Subcutaneous adipose tissue (tissue), 4 donors: ENCODE results near the gene ZNF584. TPM values are rescaled to one million over a fixed set of nuclear protein-coding genes. Genes with fewer than 3 reads are reported as not detected.

Experiments used
- total RNA-seq, 4 donors: library from RNA; depleted of rRNA; stranded (reverse); fragments of >200 nt; gene quantifications; one replicate each; pipeline ENCODE4 v1.1.0, GENCODE V29; 2016
- TF ChIP-seq, protein P1 (sequence below): fragments of 450-650 bp; IDR thresholded peaks from one replicate; pipeline ENCODE4 v1.5.1; 2016; ENCODE audit warnings: low read depth, mild to moderate bottlenecking, control low read depth, antibody characterized with exemption, moderate library complexity

The ZNF584 gene
- total RNA-seq, 4 donors from 2014 or later, result 4.7 to 9.5 (median 8.4) TPM

DNA sequence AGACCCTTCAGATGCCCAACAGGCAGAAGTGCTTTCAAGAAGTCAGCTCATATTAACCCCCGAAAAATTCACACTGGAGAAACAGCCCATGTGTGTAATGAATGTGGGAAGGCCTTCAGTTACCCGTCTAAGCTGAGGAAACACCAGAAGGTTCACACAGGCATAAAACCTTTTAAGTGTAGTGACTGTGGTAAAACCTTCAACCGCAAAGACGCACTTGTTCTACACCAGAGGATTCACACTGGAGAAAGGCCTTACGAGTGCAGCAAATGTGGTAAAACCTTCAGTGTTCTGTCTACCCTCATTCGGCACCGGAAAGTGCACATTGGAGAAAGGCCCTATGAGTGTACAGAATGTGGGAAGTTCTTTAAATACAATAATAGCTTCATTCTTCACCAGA lies 8.6 kb downstream of the ZNF584 start:
- TF ChIP-seq, protein P1, sequence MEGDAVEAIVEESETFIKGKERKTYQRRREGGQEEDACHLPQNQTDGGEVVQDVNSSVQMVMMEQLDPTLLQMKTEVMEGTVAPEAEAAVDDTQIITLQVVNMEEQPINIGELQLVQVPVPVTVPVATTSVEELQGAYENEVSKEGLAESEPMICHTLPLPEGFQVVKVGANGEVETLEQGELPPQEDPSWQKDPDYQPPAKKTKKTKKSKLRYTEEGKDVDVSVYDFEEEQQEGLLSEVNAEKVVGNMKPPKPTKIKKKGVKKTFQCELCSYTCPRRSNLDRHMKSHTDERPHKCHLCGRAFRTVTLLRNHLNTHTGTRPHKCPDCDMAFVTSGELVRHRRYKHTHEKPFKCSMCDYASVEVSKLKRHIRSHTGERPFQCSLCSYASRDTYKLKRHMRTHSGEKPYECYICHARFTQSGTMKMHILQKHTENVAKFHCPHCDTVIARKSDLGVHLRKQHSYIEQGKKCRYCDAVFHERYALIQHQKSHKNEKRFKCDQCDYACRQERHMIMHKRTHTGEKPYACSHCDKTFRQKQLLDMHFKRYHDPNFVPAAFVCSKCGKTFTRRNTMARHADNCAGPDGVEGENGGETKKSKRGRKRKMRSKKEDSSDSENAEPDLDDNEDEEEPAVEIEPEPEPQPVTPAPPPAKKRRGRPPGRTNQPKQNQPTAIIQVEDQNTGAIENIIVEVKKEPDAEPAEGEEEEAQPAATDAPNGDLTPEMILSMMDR, result no peak

DNA sequence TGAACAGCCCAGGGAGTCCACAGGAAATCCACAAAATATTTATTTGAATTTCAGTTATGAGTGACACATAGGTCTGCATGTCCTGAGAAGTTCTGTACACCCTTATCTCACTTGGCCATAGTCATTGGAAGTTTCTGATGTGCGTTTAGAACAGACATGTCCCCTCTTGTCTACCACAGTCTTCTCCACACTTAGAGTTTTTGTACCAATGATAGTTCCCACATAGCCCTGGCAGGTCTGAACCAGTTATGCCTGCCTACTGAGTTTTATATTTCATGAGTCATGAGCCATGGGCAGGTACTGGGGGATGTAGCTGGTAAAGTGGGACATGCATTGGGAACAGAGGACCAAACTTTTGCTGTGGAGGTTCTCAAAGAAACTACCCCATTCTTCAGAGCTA lies 20.2 kb downstream of the ZNF584 start:
- TF ChIP-seq, protein P1, result no peak

DNA sequence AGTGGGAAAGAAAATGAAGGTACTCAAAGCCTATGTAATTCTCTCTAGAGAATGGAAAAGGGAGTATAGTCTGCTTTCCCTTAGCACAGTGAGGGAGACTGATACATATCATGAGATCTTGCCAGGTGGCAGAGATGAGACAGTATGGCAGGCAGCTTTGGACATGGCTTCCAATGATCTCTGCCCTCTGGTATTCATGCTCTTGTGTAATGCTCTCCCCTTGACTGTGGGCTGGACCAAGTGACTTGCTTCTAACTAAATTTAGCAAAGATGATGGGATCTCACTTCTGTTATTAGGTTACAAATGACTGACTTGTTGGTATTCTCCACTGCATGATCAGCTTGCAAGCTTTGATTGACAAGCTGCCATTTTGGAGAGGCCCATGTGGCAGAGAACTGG lies 21.3 kb downstream of the ZNF584 start:
- TF ChIP-seq, protein P1, result no peak

DNA sequence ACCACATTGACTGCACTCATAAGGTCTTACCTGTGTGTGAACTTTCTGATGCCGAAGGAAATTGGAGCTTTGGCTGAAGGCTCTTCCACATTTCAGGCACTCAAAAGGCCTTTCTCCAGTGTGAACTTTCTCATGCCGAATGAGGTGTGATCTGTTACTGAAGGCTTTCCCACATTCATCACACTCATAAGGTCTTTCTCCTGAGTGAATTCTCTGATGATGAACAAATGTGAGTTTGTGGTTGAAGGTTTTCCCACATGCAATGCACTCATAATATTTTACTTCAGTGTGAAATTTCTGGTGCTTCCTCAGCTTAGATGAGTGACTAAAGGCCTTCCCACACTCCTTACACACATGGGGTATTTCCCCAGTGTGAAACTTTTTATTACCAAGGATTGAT lies 25.8 kb downstream of the ZNF584 start:
- TF ChIP-seq, protein P1, result no peak

DNA sequence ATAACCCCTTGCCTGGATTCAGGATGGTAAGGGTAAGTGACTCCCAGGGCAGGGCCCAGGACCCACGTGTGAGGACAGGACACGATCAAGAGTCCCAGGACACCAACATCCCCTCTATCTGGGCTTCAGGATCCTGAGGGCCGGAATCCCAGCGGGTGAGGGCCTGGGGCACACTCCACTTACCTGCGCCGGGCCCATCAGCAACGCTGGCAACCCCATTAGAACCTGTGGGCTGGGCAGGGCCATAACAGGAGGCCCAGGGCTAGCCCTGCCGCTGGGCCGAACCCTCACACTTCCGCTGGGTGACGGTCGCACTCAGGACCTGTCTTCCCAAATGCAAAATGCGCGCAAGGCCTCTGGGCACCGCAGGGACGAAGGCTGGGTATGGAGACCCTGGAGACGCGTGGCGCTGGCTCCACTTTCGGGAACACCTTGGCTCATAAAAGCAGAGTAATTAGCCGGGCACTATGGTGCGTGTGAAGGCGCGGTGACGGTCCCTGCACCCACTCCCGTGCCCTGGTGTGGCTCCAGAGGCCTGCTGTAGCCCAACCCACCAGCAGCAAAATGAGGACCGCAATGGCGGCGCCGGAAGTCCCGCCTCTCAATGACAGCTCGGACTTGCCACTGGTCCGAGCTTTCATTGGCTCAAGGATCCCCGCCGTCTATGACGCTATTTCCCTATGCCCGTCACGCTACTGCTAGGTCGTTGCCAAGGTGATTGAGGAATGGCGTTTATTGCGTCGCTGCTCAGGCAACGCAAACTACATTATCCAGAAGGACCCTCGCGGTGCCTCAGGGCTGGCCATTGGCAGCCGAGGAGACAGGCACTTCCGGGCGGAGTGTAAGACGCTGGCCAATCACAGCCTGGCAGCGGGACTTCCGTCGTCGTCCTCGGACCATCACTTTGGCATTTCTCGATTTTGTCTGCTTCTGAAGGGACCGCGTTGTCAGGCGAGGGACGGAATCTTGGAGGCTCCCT lies 31.4 kb downstream of the ZNF584 start, which contains the start of gene ZNF132:
ZNF132 (minus strand) TSS at position 578 of the 979 bp plus-strand sequence; CDS start at position 246, 332 bp downstream.
- TF ChIP-seq, protein P1, result no peak

DNA sequence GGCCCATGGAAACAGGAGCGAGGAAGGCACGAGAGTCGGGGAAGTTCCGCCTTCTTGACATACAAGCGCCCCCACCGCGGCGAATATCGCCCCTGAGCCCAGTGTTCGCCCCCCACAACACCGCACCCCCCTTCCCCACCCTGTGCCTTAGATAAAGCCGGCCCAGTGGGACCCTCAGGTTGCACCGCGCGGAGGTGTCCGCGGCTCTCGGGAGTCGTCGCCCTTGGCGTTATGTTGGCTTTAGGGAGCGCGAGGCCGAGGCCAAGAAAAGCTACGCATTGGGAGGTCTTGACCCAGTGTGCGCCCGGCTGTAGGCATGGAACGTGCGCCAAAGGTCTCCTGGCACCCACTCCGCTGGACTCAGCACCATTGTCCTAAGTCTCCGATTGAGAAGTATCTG lies 32.1 kb downstream of the ZNF584 start:
- TF ChIP-seq, protein P1, result no peak

DNA sequence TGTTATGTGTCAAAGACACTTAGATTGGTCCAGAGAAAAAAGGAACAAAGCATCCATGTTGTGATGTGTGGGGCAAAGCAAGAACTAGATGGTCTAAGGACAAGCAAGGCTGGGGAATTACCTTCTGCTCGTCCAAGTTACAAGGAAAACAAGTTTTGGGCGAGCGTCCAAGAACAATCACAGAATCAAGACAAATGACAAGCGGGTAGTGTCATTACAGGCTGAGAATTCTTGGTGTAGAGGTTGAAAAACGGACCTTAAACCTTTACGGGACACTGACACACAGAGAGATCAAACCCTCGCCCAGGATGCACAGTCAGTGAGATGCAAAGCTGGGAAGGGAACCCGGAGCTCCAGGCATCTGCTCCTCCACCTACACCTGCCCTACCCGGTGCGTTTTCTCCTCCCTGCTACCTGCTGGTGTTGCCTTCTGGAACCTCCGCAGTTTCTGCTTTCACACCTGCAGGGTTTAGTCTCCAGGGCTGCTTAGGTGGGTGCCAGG lies 42.5 kb downstream of the ZNF584 start:
- TF ChIP-seq, protein P1, result no peak
